HG03378 (cell line): ENCODE measurements around the gene SREBF2.

Experiments used
- ATAC-seq: cut with Tn5 transposase; IDR thresholded peaks from one replicate; pipeline ENCODE4 v1.9.1; 2021; ENCODE audit warnings: mild to moderate bottlenecking, moderate library complexity; ENCODE audit not compliant: unreplicated experiment

The SREBF2 gene

DNA sequence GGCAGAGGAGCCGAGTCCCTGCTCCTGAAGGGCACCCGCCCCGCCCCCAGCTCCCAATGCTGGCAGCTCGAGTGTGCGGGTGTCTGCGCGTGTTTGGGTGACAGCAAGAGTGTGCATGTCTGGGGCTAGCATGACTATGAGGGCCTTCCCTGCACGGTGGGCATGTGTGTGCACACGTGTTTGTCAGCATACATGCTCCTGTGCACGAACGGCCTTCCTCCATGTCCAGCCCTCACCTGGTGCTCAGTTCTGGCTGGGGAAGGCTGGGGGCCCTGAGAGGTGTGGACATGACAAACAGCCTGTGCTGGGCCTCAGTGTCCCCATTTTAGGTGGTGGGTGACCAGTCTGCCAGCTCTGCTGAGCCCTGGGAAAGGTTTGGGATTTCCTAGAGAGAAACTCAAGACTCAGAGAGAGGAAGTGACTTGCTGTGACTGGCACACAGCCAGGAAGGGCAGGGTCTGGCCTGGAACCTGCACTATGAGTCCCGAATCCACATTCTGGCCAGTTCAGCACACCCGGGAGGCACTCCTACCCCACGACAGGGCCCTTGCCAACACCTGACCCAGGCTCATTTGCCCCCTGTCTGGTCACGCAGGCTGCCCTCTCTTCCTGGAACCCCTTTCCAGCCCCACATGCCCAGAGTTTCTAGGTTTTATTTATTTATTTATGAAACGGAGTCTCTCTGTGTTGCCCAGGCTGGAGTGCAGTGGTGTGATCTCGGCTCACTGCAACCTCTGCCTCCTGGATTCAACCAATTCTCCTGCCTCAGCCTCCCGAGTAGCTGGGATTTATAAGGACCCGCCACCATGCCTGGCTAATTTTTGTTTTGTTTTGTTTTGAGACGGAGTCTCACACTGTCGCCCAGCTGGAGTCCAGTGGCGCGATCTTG lies 85.2 kb downstream of the SREBF2 start:
- ATAC-seq, result no peak

DNA sequence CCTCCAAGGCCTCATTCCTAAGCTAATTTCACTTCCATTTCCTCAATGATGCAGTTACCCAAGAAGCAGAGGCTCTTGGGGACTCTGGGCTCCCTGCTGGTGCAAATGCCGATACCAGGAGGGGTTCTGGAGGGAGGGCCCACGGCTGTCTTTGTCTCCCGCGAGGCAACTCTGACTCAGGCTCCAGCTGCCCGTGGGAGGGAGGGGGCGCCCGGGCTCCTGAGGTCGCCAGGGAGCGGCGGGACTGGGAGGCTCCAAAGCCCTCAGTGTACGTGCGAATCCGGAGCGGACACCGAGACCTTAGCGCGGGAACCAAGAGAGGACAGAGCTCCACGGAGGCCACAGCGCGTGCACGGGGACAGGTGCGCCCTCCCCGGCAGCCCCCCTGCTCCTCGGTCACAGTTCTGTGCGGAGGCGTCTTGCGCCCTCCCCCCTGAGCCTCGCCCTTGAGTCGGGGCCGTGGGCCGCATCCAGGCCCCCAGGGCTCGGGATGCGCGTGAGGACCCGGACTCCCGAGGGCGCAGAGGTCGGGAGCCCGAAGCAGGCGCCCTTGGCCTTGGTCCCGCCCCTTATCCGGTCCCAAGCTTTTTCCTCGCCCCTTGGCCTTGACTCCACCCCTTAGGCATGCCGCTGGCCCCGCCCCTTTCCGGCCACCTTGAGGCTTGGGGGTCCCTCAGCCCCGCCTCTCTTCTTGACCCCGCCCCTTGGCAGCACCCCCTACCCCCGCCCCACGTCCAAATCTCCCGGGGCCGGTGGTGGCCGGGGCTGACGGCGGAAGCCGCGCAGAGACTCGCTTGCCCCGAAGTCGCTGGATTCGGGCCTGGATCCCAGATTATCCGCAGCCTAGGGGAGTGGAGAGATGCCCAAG lies 86.7 kb downstream of the SREBF2 start:
- no peak for ATAC-seq

DNA sequence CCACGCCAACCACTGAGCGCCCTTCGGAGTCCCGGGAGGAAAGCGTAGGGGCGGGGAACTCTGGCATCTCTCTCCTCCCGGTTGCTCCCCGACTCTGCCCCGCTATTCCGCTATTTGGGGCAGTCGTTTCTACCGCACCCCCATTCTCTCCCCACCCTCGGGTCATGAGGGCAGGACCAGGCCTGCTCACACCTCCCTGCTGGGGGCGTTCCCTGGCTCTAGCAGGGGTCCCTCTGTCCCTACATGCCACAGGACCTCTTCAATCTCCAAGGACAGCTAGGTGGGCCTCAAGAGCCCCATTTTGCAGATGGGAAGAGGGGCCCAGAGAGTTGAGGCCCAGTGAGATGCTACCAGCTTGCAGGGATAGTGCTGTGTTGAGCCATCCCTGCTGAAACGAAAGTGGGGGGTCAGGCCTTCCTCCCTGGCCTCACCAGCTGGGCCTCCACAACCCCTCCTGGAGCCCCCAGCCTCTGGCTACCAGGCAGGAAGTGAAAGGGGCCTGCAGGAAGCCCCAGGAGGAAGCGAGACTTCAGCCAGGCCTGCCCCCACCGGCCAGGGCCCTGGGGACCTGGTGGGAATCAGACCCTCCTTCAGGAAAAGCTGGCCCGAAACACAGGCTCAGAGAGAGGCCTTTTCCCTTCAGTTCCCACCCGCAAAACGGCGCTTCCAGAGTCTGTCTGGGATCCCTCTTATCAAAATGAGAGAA lies 87.5 kb downstream of the SREBF2 start:
- ATAC-seq, result no peak

DNA sequence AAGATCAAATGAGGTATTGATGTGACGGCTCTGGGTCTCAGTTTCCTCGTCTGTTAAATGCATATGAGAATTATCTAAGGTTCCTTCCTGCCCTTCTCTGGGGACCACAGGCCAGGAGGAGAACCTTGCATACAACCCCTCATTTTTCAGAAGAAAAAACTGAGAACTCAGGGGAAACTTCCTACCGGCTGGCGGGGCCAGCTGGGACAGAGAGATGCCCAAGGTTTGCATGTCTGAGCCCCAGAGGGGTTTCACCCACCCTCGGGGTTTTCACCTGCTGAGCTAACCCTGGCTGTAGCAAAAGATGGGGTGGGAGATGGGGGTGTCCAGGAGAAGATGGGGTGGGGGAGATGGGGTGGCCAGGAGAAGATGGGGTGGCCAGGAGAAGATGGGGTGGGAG lies 89.4 kb downstream of the SREBF2 start:
- ATAC-seq, result no peak

DNA sequence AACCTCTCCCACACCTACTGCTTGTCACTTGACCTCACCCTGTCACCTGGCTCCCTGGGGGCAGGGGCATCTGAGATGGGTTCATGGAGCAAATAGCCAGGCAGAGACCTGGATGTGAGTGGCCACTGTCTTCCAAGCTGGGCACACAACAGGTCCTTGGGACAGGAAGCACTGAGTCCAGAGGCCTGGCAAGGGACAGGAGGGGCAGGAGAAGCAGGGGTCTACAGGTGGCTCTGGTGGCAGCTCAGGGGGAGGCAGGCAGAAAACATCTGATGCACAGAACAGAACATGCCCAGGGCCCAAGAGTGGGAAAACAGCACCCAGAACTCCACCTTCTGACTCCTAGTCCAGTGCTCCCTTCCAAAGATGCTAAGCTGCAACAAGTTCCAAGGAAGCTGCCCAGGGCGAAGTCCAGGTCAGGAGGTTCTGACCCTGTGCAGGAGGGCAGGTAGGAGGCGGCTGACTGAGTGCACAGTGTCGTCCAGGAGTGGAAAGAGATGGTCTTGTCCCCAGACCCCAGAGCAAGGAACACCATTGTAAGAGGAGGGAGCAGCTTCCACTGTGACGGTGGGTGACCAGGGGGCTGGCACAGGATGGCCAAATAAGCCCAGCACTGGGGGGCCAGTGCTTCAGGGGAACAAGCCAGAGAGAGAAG lies 90.2 kb downstream of the SREBF2 start:
- ATAC-seq, result no peak

DNA sequence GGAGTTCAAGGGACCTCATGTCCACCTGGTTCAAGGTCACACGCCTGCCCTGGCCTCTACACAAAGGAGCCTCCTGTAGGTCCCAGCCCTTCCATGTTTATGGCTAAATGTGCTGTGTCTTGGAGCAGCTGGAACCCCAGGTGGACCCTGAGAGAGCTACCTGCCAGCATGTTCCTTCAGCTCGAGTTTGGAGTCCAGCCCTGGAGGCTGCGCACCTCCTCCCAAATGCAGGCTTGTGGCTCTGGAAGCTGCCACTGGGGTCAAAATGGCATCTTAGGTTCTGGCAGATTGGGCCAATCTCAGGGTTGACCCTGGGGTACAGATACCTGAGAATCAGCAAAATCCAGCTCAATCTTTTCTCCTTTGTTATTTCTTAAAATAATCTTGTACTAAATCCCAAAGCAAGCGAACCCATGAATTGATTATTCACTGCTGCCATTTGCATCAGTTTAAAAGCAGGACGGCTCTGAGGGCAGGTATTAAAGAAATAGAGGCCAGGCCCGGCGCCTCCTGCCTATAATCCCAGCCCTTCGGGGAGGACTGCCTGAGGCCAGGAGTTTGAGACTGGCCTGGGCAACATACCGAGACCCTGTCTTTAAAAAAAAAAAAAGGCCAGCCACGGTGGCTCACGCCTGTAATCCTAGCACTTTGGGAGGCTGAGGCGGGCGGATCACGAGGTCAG lies 90.8 kb downstream of the SREBF2 start:
- no peak for ATAC-seq

DNA sequence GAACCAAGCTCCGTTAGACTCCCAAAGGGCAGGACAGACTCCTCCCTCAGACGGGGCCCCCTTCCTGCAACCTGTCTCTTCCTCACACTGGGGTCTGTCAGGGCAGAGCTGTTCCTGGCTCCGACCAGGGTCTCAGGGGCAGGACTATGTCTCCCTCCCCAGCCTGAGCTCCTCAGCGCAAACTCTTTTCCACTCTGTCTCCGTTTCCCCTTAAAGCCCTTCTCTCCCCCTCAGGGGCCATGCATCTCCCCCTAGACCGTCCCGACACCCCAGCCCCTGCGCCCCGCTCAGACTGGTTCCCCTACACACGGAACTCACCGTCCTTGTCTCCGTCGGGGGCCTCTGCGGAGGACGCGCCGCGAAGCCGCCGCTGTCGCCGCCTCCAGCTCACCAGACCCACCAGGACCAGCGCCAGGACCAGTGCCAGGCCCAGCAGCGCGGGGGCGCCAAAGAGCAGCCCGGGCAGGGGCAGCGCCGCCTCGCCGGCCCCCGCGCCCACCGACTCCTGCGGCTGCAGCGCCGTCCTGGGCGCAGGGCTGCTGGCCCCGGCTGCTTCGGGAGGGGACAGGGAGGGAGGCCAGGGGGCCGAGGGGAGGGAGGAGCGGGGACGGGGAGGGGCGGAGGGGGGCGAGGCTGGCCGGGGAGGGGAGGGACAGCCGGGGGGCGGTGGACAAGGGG lies 93.0 kb downstream of the SREBF2 start:
- no peak for ATAC-seq

- ATAC-seq, result no peak
Observed at GRCh38 chr22:41927813-41928212, 94.9 kb downstream of the SREBF2 start.

GRCh38 chr22:41928593-41929417 lies 95.9 kb downstream of the SREBF2 start:
- no peak for ATAC-seq

DNA sequence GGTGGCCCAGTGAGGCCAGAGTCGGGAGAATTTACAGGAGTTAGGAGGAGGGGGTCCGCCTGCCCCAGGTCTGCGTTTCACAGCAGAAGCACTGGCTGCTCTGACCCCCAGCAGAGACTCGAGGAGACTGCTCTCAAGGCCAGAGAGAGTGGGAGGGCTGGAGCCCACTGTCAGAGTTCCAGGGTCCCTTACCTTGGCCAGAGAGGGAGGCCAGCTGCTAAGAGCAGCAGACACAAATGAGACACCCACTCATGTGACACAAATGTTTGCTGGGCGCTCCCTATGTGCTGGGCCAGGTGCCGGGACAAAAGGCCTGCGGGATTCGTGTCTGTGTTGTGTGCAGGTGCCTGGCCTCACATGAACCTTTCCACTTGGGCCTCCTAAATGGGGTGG lies 96.5 kb downstream of the SREBF2 start:
- no peak for ATAC-seq

DNA sequence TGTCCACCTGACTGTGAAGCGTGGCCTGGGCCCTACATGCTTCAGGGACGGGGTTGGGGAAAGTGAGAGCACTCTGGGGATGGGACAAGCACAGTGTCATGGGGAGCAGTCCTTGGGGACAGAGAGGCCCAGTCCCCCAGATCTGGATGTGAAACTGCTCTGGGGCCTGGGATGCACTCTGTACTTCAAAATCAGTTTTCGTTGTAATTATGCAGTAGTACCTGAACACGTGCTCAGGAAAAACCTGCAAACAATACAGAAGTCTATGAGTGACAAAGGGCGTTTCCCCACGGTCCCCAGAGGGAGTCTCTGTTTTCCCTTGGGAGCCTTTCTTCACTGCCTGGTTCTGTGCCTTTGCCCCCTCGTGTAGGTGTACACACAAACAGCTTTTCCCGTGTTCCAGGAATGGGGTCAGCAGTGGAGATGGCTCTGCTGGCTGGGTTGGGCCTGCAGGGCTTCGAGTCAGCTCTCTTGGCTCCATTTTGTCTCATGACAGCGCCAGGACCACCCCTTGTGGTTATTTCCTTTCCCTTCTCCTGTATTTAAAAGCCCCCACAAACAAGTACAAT lies 98.9 kb downstream of the SREBF2 start:
- ATAC-seq, result no peak

GRCh38 chr22:41932353-41932752 lies 99.4 kb downstream of the SREBF2 start:
- ATAC-seq, result no peak

DNA sequence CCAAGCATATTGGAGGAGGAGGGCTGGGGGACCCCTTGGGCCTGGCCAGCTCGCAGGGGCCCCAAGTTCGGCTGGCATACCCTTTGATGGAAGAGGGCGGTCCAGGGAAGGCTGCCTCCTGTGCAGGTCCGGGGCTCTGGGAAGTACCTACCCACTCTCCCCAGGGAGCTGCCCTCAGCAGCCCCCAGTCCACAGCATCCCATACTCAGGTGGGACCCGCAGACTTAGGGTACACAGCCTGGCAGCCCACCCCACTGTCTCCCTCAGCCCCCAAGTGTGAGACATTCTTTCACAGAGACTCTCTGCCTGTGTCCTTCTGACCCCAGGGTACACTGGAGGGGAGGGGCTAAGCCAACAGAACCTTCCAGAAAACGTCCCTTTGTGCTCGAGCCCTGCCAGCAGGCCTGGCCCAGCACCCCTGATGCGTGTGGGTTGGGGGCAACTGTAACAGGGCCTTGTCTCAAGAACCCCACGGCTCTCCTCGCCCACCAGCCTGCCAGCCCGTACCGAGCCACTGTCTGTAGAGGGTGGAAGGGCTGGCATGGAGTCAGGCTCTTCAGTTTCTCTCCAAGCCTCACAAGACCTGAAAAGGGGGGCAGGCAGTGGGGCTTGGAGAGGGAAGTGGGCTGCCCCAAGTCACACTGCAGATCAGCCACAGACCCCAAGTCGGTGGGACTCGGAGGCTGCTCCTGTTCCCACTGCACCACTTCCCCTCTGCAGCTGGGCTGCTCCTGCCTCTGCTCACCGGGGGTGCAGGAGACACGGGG lies 100.7 kb downstream of the SREBF2 start:
- no peak for ATAC-seq

DNA sequence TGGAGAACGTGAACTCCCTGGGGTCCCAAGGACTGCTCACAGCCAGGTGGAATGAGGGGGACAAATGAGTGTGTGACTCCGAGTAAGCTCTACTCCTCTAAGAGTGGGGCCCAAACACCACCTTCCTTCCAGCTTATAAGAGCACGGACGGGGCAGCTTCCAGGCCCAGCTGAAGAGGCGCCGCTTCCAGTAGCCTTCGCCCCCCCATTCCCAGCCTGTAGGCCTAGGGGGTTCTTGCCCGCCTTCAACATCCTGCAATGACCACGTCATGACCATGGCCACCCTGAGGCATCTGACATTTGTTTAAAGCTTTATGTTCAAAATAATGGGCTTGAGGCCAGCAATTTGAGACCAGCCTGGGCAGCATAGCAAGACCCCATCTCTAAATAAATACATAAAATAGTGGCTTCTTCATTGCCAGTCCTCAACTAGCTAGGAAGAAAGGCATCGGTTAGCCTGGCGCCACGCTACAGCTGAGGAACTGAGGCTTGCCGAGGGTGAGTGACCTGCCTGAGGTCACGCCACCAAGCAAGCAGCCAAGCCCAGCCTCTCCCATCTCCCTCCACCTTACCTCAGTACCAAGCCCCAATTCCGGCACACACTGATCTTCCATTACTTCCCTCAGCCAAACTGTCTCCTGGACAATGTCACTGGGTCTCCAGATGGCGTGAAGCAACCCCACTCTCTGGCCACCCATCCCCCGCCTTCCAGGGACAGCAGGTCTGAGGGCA lies 101.5 kb downstream of the SREBF2 start:
- no peak for ATAC-seq

GRCh38 chr22:41935015-41935351 lies 102.1 kb downstream of the SREBF2 start:
- ATAC-seq, result no peak

GRCh38 chr22:41935509-41935908 lies 102.6 kb downstream of the SREBF2 start:
- no peak for ATAC-seq

GRCh38 chr22:41936894-41937169 lies 103.9 kb downstream of the SREBF2 start:
- no peak for ATAC-seq
